NCI-H2107 treated with DMSO at 0.1 percent for 48 hours (cell line): ENCODE data around the gene LRRC36.

Source experiments
- DNase-seq: peaks from one replicate; lab custom pipeline; 2025; ENCODE audit not compliant: unreplicated experiment; lab: John Stamatoyannopoulos, UW

The LRRC36 gene

GRCh38 chr16:67294171-67294757, 32.4 kb upstream of the LRRC36 start:
- DNase-seq, result no peak

- no peak for DNase-seq
Observed at GRCh38 chr16:67294938-67295361, 31.7 kb upstream of the LRRC36 start.

- no peak for DNase-seq
Observed at GRCh38 chr16:67296420-67296819, 30.2 kb upstream of the LRRC36 start.

GRCh38 chr16:67298277-67298676, 28.3 kb upstream of the LRRC36 start:
- no peak for DNase-seq

- DNase-seq, result no peak
Observed at GRCh38 chr16:67299269-67299668, 27.3 kb upstream of the LRRC36 start.

GRCh38 chr16:67301080-67301782, 25.4 kb upstream of the LRRC36 start:
- DNase-seq, result no peak

- DNase-seq, result no peak
Observed at GRCh38 chr16:67302076-67302475, 24.5 kb upstream of the LRRC36 start.

GRCh38 chr16:67302970-67303369, 23.6 kb upstream of the LRRC36 start:
- no peak for DNase-seq

GRCh38 chr16:67304020-67304419, 22.6 kb upstream of the LRRC36 start:
- DNase-seq, result no peak

- no peak for DNase-seq
Observed at GRCh38 chr16:67305216-67306071, 21.2 kb upstream of the LRRC36 start.

GRCh38 chr16:67310561-67310960, 16.1 kb upstream of the LRRC36 start:
- no peak for DNase-seq

GRCh38 chr16:67311607-67312488, 14.8 kb upstream of the LRRC36 start:
- DNase-seq, result no peak

GRCh38 chr16:67312719-67313118, 13.9 kb upstream of the LRRC36 start:
- DNase-seq, result no peak

- no peak for DNase-seq
Observed at GRCh38 chr16:67317853-67318252, 8.8 kb upstream of the LRRC36 start.

- DNase-seq, result no peak
Observed at GRCh38 chr16:67326115-67326471, 522 bp upstream of the LRRC36 start.

GRCh38 chr16:67327743-67328142, 1.1 kb downstream of the LRRC36 start:
- DNase-seq, result no peak

- DNase-seq, result no peak
Observed at GRCh38 chr16:67329901-67330300, 3.3 kb downstream of the LRRC36 start.

- no peak for DNase-seq
Observed at GRCh38 chr16:67333315-67333714, 6.7 kb downstream of the LRRC36 start.

GRCh38 chr16:67336116-67336515, 9.5 kb downstream of the LRRC36 start:
- no peak for DNase-seq

- no peak for DNase-seq
Observed at GRCh38 chr16:67336648-67337047, 10.0 kb downstream of the LRRC36 start.

GRCh38 chr16:67339453-67339852, 12.8 kb downstream of the LRRC36 start:
- DNase-seq, result no peak
